Measurements from ENCODE around the gene AFAP1L2. TPM values are rescaled to one million over a fixed set of nuclear protein-coding genes. Genes with fewer than 3 reads are reported as not detected.

AFAP1L2 gene
- total RNA-seq, 1 experiment from 2014 or later, result 170 TPM

DNA sequence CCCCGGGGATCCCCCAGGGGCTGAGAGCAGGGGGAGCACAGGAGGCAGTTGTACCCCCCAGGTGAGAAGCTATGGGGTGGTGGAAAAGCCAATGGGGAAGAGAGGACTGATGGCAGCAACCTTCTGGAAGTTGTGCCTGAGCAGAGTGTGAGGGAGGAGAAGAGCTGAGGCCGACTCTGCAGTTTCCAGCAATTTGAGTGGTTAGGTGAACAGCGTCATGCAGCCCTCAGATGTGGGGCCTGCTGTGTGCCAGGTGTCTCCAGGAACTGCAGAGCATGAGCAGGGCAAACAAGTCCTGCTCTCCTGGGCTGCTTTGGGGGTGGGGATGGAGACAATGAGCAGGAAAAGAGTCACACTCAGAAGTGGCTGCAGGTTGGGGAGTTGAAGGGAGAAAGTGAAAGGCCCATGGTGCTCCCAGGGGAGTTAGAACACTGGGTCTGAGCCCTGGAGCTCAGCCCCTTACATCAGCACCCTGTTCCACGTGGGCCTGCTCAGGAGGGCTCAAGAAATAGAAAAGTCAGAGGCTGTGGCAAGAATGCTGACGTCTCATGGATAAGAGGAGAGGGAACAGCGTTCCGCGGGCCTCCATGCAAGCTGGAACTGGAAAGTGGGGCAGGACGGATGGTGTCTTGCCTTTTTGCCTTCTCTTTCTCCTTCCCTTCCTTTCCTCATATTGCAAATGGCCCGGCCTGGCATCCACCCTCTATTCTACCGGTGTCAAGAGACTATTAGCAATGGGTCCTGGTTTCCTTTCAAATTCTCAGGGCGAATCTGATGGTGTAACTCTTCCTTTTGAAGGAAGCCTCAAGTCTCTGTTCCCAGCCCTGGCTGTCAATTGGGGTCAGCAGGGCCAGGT, 4.0 kb upstream of the AFAP1L2 start:
- POLR2A ChIA-PET, result interaction anchor here (0.5 kb wide), 1 partner anchor 17 kb away, joined by 3 read pairs; no protein-coding TSS in a partner anchor
- Histone ChIP-seq H3K27ac (ENCODE audit: low read length) (peak overlapping the region; percentile 99), H3K36me3 (ENCODE audit: control insufficient read depth, insufficient read depth, low read length) (no peaks in the 10 kb centered on the region), H3K4me3 (ENCODE audit: low read depth in 2 of 2, low read length in 2 of 2) (no peak overlapping the region), H3K4me1 (ENCODE audit: control insufficient read depth, insufficient read depth, low read length) (peaks cover 58% of the 10 kb centered on the region), H3K27me3 (ENCODE audit: control insufficient read depth, insufficient read depth, low read length) (no peaks in the 10 kb centered on the region), H3K9me3 (ENCODE audit: control insufficient read depth, insufficient read depth, low read depth, low read length) (no peaks in the 10 kb centered on the region)
- DNase-seq (ENCODE audit: low read depth, low spot score) (no peak), ATAC-seq (no peak)
- TF ChIP-seq POLR2AphosphoS5 (IDR thresholded peaks at IDR 0.05; ENCODE audit: low read depth, low read length) (no peak), SIN3A (IDR thresholded peaks at IDR 0.05; ENCODE audit: borderline replicate concordance, insufficient read depth, low read depth, low read length) (no peak), TCF7L2 (IDR thresholded peaks at IDR 0.05; ENCODE audit: low read depth, low read length) (no peak)
- TF ChIP-seq, protein P1, sequence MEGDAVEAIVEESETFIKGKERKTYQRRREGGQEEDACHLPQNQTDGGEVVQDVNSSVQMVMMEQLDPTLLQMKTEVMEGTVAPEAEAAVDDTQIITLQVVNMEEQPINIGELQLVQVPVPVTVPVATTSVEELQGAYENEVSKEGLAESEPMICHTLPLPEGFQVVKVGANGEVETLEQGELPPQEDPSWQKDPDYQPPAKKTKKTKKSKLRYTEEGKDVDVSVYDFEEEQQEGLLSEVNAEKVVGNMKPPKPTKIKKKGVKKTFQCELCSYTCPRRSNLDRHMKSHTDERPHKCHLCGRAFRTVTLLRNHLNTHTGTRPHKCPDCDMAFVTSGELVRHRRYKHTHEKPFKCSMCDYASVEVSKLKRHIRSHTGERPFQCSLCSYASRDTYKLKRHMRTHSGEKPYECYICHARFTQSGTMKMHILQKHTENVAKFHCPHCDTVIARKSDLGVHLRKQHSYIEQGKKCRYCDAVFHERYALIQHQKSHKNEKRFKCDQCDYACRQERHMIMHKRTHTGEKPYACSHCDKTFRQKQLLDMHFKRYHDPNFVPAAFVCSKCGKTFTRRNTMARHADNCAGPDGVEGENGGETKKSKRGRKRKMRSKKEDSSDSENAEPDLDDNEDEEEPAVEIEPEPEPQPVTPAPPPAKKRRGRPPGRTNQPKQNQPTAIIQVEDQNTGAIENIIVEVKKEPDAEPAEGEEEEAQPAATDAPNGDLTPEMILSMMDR (IDR thresholded peaks at IDR 0.05), result no peak
- TF ChIP-seq, protein P2, sequence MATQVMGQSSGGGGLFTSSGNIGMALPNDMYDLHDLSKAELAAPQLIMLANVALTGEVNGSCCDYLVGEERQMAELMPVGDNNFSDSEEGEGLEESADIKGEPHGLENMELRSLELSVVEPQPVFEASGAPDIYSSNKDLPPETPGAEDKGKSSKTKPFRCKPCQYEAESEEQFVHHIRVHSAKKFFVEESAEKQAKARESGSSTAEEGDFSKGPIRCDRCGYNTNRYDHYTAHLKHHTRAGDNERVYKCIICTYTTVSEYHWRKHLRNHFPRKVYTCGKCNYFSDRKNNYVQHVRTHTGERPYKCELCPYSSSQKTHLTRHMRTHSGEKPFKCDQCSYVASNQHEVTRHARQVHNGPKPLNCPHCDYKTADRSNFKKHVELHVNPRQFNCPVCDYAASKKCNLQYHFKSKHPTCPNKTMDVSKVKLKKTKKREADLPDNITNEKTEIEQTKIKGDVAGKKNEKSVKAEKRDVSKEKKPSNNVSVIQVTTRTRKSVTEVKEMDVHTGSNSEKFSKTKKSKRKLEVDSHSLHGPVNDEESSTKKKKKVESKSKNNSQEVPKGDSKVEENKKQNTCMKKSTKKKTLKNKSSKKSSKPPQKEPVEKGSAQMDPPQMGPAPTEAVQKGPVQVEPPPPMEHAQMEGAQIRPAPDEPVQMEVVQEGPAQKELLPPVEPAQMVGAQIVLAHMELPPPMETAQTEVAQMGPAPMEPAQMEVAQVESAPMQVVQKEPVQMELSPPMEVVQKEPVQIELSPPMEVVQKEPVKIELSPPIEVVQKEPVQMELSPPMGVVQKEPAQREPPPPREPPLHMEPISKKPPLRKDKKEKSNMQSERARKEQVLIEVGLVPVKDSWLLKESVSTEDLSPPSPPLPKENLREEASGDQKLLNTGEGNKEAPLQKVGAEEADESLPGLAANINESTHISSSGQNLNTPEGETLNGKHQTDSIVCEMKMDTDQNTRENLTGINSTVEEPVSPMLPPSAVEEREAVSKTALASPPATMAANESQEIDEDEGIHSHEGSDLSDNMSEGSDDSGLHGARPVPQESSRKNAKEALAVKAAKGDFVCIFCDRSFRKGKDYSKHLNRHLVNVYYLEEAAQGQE (IDR thresholded peaks at IDR 0.05; ENCODE audit: insufficient read depth in 1 of 2, low read depth in 2 of 2, low read length in 1 of 2), result no peak
- CTCF ChIA-PET, result interaction anchor here (1.0 kb wide), 1 partner anchor 104 kb away, joined by 5 read pairs; no protein-coding TSS in a partner anchor
- no TSS peak for BruUV-seq (replicated peaks)
- intact Hi-C loops (cut with micrococcal nuclease; ENCODE audit: unreplicated experiment) (no loop called here), in situ Hi-C loops (cut with HindIII; ENCODE audit: low pct_unique_long_range_greater_than_20kb, low sequenced_read_pairs) (no loop called here)

DNA sequence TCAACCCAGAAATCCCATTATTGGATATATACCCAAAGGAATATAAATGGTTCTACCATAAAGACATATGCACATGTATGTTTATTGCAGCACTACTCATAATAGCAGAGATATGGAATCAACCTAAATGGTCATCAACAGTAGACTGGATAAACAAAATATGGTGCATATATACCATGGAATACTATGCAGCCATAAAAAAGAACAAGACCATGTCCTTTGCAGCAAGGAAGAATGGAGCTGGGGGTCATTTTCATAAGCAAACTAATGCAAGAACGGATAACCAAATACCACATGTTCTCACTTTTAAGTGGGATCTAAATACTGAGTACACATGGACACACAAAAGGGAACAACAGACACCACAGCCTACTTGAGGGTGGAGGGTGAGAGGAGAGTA, 2.2 kb upstream of the AFAP1L2 start:
- ChIA-PET CTCF (no interaction called here), POLR2A (no interaction called here)
- ATAC-seq (no peak), DNase-seq (ENCODE audit: low read depth, low spot score) (no peak)
- H3K4me1 ChIP-seq (ENCODE audit: control insufficient read depth, insufficient read depth, low read length), result peaks cover 52% of the 10 kb centered on the region
- BruUV-seq (replicated peaks), result no TSS peak
- H3K4me3 ChIP-seq (ENCODE audit: low read depth in 2 of 2, low read length in 2 of 2), result no peak overlapping the region
- no peaks in the 10 kb centered on the region for H3K36me3 ChIP-seq (ENCODE audit: control insufficient read depth, insufficient read depth, low read length)
- in situ Hi-C loops (cut with HindIII; ENCODE audit: low pct_unique_long_range_greater_than_20kb, low sequenced_read_pairs) (no loop called here), intact Hi-C loops (cut with micrococcal nuclease; ENCODE audit: unreplicated experiment) (no loop called here)
- no peaks in the 10 kb centered on the region for H3K27me3 ChIP-seq (ENCODE audit: control insufficient read depth, insufficient read depth, low read length)
- H3K9me3 ChIP-seq (ENCODE audit: control insufficient read depth, insufficient read depth, low read depth, low read length), result no peaks in the 10 kb centered on the region
- H3K27ac ChIP-seq (ENCODE audit: low read length), result no peak overlapping the region; the same call in 1 of the 2 replicates
- TF ChIP-seq, protein P2 (IDR thresholded peaks at IDR 0.05; ENCODE audit: insufficient read depth in 1 of 2, low read depth in 2 of 2, low read length in 1 of 2), result no peak
- TF ChIP-seq TCF7L2 (IDR thresholded peaks at IDR 0.05; ENCODE audit: low read depth, low read length), result no peak
- TF ChIP-seq POLR2AphosphoS5 (IDR thresholded peaks at IDR 0.05; ENCODE audit: low read depth, low read length), result no peak
- TF ChIP-seq, protein P1 (IDR thresholded peaks at IDR 0.05), result no peak
- TF ChIP-seq SIN3A (IDR thresholded peaks at IDR 0.05; ENCODE audit: borderline replicate concordance, insufficient read depth, low read depth, low read length), result no peak

All from Panc1 (cell line).